ENCODE measurements around the gene MAN1C1.

DNA sequence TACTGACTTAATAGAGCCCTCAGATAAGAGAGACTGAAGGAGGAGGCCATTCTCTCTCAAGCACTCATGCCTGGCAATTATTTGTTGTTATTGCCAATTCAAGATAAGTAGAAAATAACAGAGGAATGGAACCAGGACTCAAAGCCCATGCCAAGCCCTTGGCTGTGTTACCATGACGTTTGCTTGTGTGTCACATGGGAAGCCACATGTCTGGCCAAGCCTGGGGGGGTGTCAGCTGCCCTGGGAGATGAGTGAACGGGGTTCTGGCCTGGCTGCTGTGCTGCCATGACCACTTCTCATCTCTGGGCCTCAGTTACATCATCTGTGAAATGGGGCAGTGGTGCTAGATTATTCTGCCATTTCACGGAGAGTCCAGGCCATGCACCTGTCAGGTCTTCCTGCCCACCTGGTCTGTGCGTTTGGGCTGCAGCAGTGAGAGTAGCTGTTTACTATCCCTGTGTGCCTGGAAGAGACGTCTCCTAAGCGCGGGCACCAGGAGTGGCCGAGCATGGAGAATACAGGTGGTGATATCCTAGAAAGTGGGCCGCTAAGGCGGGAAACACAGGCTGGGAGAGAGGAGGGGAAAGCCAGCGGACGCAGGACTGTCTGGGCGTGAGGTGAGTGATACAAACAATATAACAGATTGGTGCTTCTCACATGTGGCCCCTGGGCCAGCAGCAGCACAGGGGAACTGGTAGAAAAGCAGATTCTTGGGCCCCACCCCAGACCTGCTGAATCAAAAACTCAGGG lies 67.8 kb downstream of the MAN1C1 start:
- TF ChIP-seq, protein P1, sequence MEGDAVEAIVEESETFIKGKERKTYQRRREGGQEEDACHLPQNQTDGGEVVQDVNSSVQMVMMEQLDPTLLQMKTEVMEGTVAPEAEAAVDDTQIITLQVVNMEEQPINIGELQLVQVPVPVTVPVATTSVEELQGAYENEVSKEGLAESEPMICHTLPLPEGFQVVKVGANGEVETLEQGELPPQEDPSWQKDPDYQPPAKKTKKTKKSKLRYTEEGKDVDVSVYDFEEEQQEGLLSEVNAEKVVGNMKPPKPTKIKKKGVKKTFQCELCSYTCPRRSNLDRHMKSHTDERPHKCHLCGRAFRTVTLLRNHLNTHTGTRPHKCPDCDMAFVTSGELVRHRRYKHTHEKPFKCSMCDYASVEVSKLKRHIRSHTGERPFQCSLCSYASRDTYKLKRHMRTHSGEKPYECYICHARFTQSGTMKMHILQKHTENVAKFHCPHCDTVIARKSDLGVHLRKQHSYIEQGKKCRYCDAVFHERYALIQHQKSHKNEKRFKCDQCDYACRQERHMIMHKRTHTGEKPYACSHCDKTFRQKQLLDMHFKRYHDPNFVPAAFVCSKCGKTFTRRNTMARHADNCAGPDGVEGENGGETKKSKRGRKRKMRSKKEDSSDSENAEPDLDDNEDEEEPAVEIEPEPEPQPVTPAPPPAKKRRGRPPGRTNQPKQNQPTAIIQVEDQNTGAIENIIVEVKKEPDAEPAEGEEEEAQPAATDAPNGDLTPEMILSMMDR (IDR thresholded peaks at IDR 0.05; ENCODE audit: extremely low read depth in 1 of 2, insufficient read depth in 1 of 2, low read depth in 1 of 2, low read length in 2 of 2) = no peak
- no peak for TF ChIP-seq POLR2A (IDR thresholded peaks at IDR 0.05; ENCODE audit: low read depth, low read length)
- TF ChIP-seq POLR2AphosphoS5 (IDR thresholded peaks at IDR 0.05; ENCODE audit: insufficient read depth, low read depth, low read length) = no peak
- no peak for TF ChIP-seq EZH2 (IDR thresholded peaks at IDR 0.05; ENCODE audit: borderline replicate concordance, low read depth, low read length, severe bottlenecking)
- no peak for TF ChIP-seq MYC (IDR thresholded peaks at IDR 0.05; ENCODE audit: low read depth, low read length)

All from endothelial cell of umbilical vein (primary cell).